ENCODE results near the gene CAPN1. TPM values are rescaled to one million over a fixed set of nuclear protein-coding genes. Genes with fewer than 3 reads are reported as not detected.
"Not testable (repeated sequence)": the region's sequence is repeated elsewhere in the genome, so short reads cannot be mapped to it uniquely, and the experiment has no call there.

CAPN1 gene
- total RNA-seq, 1 donor from 2014 or later, result 151 TPM

GRCh38 chr11:65159012-65159411 is 22.7 kb upstream of the CAPN1 start:
- DNase-seq (ENCODE audit: low read depth, low spot score), result no peak

- DNase-seq (ENCODE audit: low read depth, low spot score), result no peak
Observed at GRCh38 chr11:65160643-65161042, 21.1 kb upstream of the CAPN1 start.

- DNase-seq (ENCODE audit: low read depth, low spot score), result no peak
Observed at GRCh38 chr11:65163684-65164083, 18.0 kb upstream of the CAPN1 start.

GRCh38 chr11:65165410-65166317 is 16.1 kb upstream of the CAPN1 start:
- no peak for DNase-seq (ENCODE audit: low read depth, low spot score)

GRCh38 chr11:65166893-65167292 is 14.8 kb upstream of the CAPN1 start:
- no peak for DNase-seq (ENCODE audit: low read depth, low spot score)

DNA sequence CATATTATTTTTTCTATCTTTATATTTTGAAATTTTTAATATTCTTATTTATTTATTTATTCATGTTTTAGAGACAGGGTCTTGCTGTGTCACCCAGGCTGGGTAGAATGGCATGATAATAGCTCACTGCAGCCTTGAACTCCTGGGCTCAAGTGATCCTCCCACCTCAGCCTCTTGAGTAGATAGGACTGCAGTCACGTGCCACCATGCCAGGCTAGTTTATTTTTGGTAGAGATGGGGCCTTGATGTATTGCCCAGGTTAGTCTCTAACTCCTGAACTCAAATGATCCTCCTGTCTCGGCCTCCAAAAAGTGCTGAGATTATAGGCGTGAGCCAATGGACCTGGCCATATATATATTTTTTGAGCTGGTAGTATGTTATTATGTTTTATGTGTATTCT is 14.1 kb upstream of the CAPN1 start:
- no peak for DNase-seq (ENCODE audit: low read depth, low spot score)

- peak; percentile 73 for DNase-seq (ENCODE audit: low read depth, low spot score)
Observed at GRCh38 chr11:65169164-65169641, 12.5 kb upstream of the CAPN1 start.

DNA sequence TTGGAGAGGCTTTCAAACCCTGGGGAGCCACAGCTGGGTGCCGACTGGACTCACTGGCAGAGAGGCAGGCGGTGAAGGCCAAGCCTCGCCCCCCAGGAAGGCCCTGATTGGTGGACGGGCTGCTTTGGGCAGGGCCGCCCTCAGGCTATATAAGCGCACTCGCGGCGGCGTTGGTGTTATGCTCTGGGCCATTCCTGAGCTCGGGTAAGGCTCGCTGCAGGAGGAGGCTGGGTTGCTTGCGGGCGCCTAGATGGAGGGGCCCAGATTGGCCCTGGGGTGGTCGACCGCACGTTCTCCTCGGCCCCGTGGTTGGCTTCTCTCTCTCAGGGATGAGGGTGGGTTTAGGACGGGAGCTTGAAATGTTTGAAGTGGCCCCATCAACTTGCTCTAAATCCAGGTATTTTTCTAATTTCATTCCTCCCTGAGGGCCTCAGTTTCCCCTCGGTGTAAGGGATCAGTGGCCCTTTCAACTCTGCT is 11.6 kb upstream of the CAPN1 start, which contains the start of gene SPDYC:
Gene SPDYC (plus strand): TSS at position 176 of the 477 bp plus-strand sequence. CDS start 1,125 bp downstream, outside the sequence.
- no peak for DNase-seq (ENCODE audit: low read depth, low spot score)

DNA sequence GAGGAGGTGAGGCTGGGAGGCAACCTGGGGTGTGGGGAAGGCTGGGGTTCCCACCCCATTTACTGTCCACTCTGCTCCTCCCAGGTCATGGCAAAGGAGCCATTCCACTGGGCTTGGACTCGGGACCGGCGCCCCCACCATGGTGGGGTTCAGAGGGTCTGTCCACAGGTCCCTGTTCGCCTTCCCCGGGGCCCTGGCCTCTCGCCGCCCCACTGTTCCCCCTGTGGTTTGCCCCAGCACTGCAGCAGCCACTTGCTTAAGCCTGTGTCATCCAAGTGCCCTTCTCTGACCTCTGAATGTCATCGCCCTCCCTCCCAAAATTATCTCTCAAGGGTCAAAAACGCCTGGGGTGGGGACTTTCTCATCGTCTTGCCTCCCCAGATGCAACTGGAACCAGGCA is 9.1 kb upstream of the CAPN1 start:
- no peak for DNase-seq (ENCODE audit: low read depth, low spot score)

DNA sequence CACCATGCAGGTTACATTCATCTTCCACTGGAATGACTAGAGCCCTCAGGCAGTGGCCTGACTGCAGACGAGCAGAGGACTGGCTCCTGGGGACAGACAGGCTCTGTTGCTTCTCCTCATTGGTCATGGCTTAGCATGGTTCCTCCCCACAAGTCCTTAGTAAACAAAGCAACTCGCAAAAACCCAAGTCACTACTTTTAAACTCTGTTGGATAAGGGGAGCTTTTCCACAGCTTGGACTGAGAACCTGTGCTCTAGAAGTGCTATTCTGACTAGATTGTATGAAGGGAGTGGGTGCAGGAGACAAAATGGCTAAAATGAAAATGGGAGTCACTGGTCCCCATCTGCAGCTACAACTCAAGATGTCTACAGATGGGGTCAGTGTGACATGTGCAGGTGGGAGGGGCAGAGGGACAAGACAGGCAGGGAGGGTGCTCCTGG is 7.1 kb upstream of the CAPN1 start:
- not testable (repeated sequence) for DNase-seq (ENCODE audit: low read depth, low spot score)

- DNase-seq (ENCODE audit: low read depth, low spot score), result no peak
Observed at GRCh38 chr11:65180877-65181568, 705 bp upstream of the CAPN1 start.

DNA sequence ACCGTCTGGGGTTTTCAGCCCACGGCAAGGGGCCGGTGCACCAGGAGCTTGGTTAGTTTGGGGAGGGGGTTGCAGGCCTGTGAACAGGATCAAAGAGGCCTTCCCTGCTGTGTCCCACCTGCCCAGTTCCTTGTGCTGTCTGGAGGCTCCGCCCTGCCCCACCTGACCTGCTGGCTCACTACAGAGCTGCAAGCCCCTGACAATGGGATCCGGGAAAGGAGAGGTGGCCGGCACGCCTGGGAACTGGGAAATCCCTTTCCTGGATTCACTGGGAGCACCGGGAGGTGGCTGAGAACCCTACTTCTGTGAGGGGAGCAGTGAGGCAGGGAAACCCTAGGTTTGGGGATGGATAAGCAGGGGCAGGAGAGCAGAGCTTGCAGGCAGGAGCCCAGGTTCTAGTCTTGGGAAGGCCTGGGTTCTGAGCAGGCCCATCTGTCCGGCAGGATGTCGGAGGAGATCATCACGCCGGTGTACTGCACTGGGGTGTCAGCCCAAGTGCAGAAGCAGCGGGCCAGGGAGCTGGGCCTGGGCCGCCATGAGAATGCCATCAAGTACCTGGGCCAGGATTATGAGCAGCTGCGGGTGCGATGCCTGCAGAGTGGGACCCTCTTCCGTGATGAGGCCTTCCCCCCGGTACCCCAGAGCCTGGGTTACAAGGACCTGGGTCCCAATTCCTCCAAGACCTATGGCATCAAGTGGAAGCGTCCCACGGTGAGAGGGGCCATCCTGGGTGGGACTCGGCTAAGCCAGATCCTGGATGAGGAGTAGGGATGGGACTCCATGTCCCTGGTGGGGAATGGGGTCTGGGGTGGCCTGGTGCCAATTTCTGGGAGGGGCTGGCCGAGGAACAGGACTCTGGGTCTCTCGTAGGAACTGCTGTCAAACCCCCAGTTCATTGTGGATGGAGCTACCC is 786 bp downstream of the CAPN1 start:
- DNase-seq (ENCODE audit: low read depth, low spot score), result no peak

DNA sequence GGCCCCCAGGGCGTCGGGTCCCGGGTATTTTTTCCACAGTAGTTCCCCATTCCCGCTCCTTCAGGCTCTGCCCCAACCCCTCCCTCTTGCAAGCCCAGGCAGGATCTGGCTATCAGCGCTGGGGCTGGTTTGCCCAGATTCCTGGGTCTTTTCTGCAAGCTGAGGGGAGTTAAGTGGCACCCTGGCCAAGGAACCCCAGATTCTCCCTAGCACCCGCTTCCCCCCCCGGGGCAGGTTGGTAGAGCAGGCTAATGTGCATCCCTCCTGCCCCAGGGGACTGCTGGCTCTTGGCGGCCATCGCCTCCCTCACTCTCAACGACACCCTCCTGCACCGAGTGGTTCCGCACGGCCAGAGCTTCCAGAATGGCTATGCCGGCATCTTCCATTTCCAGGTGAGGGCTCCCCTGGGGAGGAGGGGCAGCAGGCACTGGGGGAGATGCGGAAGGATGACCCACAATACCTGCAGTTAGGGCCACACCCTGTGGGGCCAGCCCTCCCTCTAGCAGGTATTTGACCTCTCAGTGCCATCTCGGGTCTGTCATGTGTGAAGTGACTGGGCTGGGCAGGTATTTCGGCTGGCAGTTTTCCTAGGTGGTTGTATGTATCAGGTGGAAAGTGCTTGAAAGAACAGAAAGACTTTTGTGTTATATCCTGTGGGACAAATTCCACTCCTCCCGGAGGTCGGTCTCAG is 1.6 kb downstream of the CAPN1 start:
- no peak for DNase-seq (ENCODE audit: low read depth, low spot score)

DNA sequence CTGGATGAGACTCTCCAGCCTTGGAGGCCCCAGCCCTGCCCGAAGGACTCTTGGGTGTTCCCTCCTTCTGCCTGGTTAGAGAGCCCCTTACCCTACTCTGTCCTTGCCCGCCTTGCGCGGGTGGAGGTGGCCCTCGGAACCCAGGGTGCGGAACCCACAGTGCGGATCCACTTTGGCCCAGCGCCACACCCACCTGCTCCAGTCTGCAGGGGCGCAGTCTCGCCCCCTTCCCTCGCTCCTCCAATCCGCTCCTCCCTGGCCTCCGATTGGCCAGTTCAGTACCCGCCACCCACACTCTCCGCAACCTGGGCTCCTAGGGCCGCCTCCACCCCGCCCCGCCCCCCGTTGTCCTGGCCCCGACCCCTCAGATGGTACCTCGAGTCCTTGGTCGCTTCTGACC is 2.4 kb downstream of the CAPN1 start:
- DNase-seq (ENCODE audit: low read depth, low spot score), result no peak

GRCh38 chr11:65185171-65185570 is 3.4 kb downstream of the CAPN1 start:
- no peak for DNase-seq (ENCODE audit: low read depth, low spot score)

DNA sequence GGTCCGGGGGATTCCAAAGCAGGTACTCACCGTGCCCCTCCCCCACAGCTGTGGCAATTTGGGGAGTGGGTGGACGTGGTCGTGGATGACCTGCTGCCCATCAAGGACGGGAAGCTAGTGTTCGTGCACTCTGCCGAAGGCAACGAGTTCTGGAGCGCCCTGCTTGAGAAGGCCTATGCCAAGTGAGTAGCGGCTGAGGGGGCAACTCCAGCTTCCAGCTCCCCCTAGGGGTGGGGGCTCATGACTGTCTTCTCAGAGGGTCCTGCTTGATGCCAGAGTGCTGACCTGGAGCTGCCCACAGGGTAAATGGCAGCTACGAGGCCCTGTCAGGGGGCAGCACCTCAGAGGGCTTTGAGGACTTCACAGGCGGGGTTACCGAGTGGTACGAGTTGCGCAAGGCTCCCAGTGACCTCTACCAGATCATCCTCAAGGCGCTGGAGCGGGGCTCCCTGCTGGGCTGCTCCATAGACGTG is 4.2 kb downstream of the CAPN1 start:
- no peak for DNase-seq (ENCODE audit: low read depth, low spot score)

- DNase-seq (ENCODE audit: low read depth, low spot score), result no peak
Observed at GRCh38 chr11:65186701-65187100, 5.0 kb downstream of the CAPN1 start.

DNA sequence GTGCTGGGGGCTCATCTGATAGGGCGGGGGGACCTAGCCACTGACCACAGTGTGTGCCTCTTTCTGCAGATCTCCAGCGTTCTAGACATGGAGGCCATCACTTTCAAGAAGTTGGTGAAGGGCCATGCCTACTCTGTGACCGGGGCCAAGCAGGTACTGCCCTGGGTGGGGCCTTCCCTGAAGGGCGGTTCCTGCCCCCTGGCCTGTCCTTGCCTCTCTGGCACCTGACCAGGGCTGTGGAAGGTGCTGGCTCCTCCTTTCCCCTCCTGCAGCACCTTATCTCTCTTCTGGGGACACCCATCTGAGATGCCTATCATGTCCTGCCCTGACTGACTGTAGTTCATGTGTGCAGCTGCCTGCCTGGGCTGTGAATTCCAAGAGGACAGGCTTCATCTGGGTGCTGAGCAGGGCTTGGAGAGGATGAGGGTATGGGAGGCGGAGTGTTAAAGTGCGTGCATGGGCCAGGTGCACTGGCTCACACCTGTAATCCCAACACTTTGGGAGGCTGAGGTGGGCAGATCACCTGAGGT is 5.5 kb downstream of the CAPN1 start:
- DNase-seq (ENCODE audit: low read depth, low spot score), result no peak

- no peak for DNase-seq (ENCODE audit: low read depth, low spot score)
Observed at GRCh38 chr11:65187971-65188461, 6.3 kb downstream of the CAPN1 start.

DNA sequence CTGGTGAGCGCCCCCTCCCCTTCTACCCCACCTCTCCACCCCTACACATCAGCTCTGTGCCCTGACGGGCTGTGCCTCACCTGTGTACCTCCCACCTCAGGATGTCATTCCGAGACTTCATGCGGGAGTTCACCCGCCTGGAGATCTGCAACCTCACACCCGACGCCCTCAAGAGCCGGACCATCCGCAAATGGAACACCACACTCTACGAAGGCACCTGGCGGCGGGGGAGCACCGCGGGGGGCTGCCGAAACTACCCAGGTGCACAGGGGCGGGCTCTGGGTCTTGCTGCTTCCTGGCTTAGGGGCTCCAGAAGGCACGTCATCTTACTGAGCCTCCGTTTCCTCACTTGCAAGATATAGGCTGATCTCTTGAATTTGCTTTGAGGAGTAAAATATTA is 6.8 kb downstream of the CAPN1 start:
- no peak for DNase-seq (ENCODE audit: low read depth, low spot score)
